Measurements from ENCODE around the gene ZBTB20.

DNA sequence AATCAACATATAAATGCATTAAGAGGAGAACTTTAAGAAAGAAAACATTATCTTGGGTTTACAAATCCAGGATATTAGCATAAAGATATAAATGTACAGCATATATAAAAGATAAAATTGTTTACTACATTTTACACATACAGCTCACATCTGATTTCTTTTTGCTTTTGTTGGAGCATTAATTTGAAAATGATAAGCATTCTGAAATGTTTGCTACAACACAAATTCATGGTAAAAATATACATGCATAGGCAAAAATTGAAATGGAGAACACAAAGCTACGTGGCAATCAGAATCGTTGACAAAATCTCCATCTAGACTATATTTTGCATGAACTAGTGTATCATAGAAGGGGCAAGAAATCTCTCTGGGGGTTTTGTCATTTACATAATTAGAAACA is 694.2 kb downstream of the ZBTB20 start:
- no peak for TF ChIP-seq EGR1 (IDR thresholded peaks at IDR 0.05; ENCODE audit: low read depth in 2 of 2)
- no peak for TF ChIP-seq CTCF (IDR thresholded peaks at IDR 0.05; ENCODE audit: low read depth, low read length, missing input control)
- no peak for TF ChIP-seq MAX (IDR thresholded peaks at IDR 0.05)
- no peak for TF ChIP-seq ZBTB33 (IDR thresholded peaks at IDR 0.05)

Measured in liver (tissue), 3 donors.